Kidney (tissue), 14 donors: Measurements from ENCODE around the gene PIK3R1. TPM values are rescaled to one million over a fixed set of nuclear protein-coding genes. Genes with fewer than 3 reads are reported as not detected.

Experiments used
- DNase-seq, 5 donors: peaks; one replicate each; pipeline ENCODE4 v3.0.0-alpha.2; 2013 to 2020
- FAIRE-seq: peaks from 2 replicates; lab custom pipeline; 2012; peaks lifted over from hg19 to GRCh38; lab: Jason Lieb, UNC
- H3K27ac ChIP-seq, 2 donors: one replicate each; pipeline ENCODE4 v1.7.0; 2013; ENCODE audit warnings: low read depth in 2 of 2, low read length in 2 of 2, inconsistent platforms in 1 of 2
- H3K27me3 ChIP-seq: one replicate; pipeline ENCODE4 v1.7.1; 2013; ENCODE audit warnings: low read length, inconsistent platforms; ENCODE audit not compliant: control insufficient read depth, insufficient read depth
- H3K36me3 ChIP-seq, 3 donors: one replicate each; pipeline versions ENCODE4 v1.7.0 to v1.7.1; 2013; ENCODE audit warnings: low read length in 3 of 3, control low read depth in 1 of 3, inconsistent platforms in 1 of 3; ENCODE audit not compliant: insufficient read depth in 3 of 3, control insufficient read depth in 2 of 3
- H3K4me1 ChIP-seq, 3 donors: one replicate each; pipeline versions ENCODE4 v1.7.0 to v1.7.1; 2013; ENCODE audit warnings: low read length in 3 of 3, inconsistent platforms in 1 of 3, low read depth in 1 of 3; ENCODE audit not compliant: control insufficient read depth in 2 of 3, insufficient read depth in 2 of 3
- H3K4me3 ChIP-seq, 3 donors: one replicate each; pipeline versions ENCODE4 v1.7.0 to v1.8.1; 2013; ENCODE audit warnings: low read length in 3 of 3, control low read depth in 1 of 3, inconsistent platforms in 1 of 3
- H3K9ac ChIP-seq, 3 donors: one replicate each; pipeline versions ENCODE4 v1.7.0 to v1.7.1; 2013; ENCODE audit warnings: low read length in 3 of 3, control low read depth in 1 of 3, inconsistent platforms in 1 of 3
- H3K9me3 ChIP-seq, 3 donors: one replicate each; pipeline versions ENCODE4 v1.7.0 to v1.7.1; 2013; ENCODE audit warnings: low read length in 3 of 3, control low read depth in 1 of 3, inconsistent platforms in 1 of 3; ENCODE audit not compliant: control insufficient read depth in 2 of 3, insufficient read depth in 1 of 3
- intact Hi-C: fragments of 100-400 bp; cut with DNase I; formaldehyde crosslinking; loops from one replicate; pipeline ENCODE4 v1.11.1; 2022
- polyA plus RNA-seq: library from polyadenylated mRNA; stranded (reverse); fragments of 350-450 nt; fragmentation: Illumina TruSeq; extraction: RNeasy Lipid Tissue Mini Kit (QIAGEN cat#74804); gene quantifications from one replicate; pipeline ENCODE4 v1.2.3, GENCODE V29; 2014; ENCODE audit warnings: low read depth, low replicate concordance; ENCODE audit not compliant: insufficient read depth
- total RNA-seq: library from RNA; stranded (reverse); fragmentation: NEBNext Ultra II Directional; extraction: Animal tissue kit (Norgen Biotek cat#: 25700); gene quantifications from one replicate; pipeline ENCODE4 v1.2.1, GENCODE V29; 2021
- TF ChIP-seq, protein P1 (sequence below): IDR thresholded peaks from 3 replicates; pipeline ENCODE4 v1.5.1; 2012; ENCODE audit warnings: mild to moderate bottlenecking, moderate library complexity, borderline replicate concordance; ENCODE audit not compliant: insufficient read depth; ENCODE audit errors: extremely low read depth
- donor health status: control.
- donor health status: control.
- donor health status: control.
- donor health status: control.
- donor health status: control.
- donor health status: DM: yes; HTN: yes; CAD: no.
- donor health status: Normal renal cell carcinoma (clear cell type).

The PIK3R1 gene
- total and polyA plus RNA-seq, 2 donors from 2014 or later: 26.6 to 138 TPM

- Histone ChIP-seq H3K4me3 (no peak overlapping the region), H3K9me3 (no peaks in the 10 kb centered on the region), H3K9ac (no peak overlapping the region), H3K4me1 (peaks cover 0 to under 1% (median 0%) of the 10 kb centered on the region in 3 donors), H3K27me3 (no peaks in the 10 kb centered on the region), H3K27ac (no peak overlapping the region), H3K36me3 (peaks cover 16 to 62% (median 27%) of the 10 kb centered on the region in 3 donors)
- TF ChIP-seq, protein P1, sequence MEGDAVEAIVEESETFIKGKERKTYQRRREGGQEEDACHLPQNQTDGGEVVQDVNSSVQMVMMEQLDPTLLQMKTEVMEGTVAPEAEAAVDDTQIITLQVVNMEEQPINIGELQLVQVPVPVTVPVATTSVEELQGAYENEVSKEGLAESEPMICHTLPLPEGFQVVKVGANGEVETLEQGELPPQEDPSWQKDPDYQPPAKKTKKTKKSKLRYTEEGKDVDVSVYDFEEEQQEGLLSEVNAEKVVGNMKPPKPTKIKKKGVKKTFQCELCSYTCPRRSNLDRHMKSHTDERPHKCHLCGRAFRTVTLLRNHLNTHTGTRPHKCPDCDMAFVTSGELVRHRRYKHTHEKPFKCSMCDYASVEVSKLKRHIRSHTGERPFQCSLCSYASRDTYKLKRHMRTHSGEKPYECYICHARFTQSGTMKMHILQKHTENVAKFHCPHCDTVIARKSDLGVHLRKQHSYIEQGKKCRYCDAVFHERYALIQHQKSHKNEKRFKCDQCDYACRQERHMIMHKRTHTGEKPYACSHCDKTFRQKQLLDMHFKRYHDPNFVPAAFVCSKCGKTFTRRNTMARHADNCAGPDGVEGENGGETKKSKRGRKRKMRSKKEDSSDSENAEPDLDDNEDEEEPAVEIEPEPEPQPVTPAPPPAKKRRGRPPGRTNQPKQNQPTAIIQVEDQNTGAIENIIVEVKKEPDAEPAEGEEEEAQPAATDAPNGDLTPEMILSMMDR: no peak
- intact Hi-C loops: loop anchor here (10.0 kb wide), 1 partner anchor 157 kb away; no protein-coding TSS in a partner anchor
- DNase-seq (no peak), FAIRE-seq (no peak)
Observed at GRCh38 chr5:68297656-68298055, 82.1 kb downstream of the PIK3R1 start.

GRCh38 chr5:68298479-68298878 is 82.9 kb downstream of the PIK3R1 start:
- no peak overlapping the region for H3K27ac ChIP-seq

DNA sequence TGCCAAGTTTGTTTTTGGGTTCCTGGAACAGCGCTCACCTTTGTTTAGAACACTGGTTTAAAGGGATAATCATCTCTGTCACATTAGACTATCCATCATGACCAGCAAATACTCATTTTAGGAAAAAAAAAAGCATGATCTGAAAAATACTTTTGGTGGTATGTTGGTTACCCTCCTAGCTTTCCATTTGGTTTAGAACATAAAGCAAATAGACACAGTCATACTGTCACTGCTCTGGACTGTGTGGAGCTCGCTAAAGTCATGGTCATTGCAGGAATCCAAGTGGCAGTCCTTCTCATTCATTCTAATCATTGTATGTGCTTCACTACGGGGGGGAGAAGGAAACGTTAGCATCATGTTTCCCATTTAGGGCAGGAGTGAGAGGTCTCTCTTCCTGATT is 83.5 kb downstream of the PIK3R1 start:
- H3K9me3 ChIP-seq: no peaks in the 10 kb centered on the region
- TF ChIP-seq, protein P1: no peak
- intact Hi-C loops: loop anchor here (10.0 kb wide), 1 partner anchor 156 kb away; no protein-coding TSS in a partner anchor
- H3K27ac ChIP-seq: no peak overlapping the region
- no peak overlapping the region for H3K9ac ChIP-seq
- no peaks in the 10 kb centered on the region for H3K4me1 ChIP-seq
- no peak overlapping the region for H3K4me3 ChIP-seq
- no peaks in the 10 kb centered on the region for H3K27me3 ChIP-seq
- H3K36me3 ChIP-seq: peaks cover 13 to 48% (median 25%) of the 10 kb centered on the region in 3 donors
- FAIRE-seq (no peak), DNase-seq (no peak)

More at GRCh38 chr5:68298479-68298878, 82.9 kb downstream of the PIK3R1 start:
- Histone ChIP-seq H3K4me3 (no peak overlapping the region), H3K4me1 (no peaks in the 10 kb centered on the region), H3K36me3 (peaks cover 13 to 55% (median 27%) of the 10 kb centered on the region in 3 donors), H3K9ac (no peak overlapping the region), H3K27me3 (no peaks in the 10 kb centered on the region), H3K9me3 (no peaks in the 10 kb centered on the region)
- FAIRE-seq (no peak), DNase-seq (no peak)
- TF ChIP-seq, protein P1: no peak
- intact Hi-C loops: loop anchor here (10.0 kb wide), 1 partner anchor 156 kb away; no protein-coding TSS in a partner anchor
